Globus pallidus (tissue), 1 donor: ENCODE results near the gene MAST4.
"Not testable (repeated sequence)": the region's sequence is repeated elsewhere in the genome, so short reads cannot be mapped to it uniquely, and the experiment has no call there.

Experiments used
- DNase-seq: peaks from one replicate; pipeline ENCODE4 v3.0.0-alpha.2; 2015; ENCODE audit warnings: low spot score

MAST4 gene

GRCh38 chr5:66646570-66646969, 50.4 kb downstream of the MAST4 start:
- no peak for DNase-seq

- DNase-seq: no peak
Measured at GRCh38 chr5:66647146-66647856, 51.1 kb downstream of the MAST4 start.

- no peak for DNase-seq
Measured at GRCh38 chr5:66652818-66653217, 56.6 kb downstream of the MAST4 start.

GRCh38 chr5:66653325-66653724, 57.1 kb downstream of the MAST4 start:
- DNase-seq: no peak

- peak; percentile 34 for DNase-seq
Measured at GRCh38 chr5:66655395-66656324, 59.5 kb downstream of the MAST4 start.

GRCh38 chr5:66658516-66658915, 62.3 kb downstream of the MAST4 start:
- no peak for DNase-seq

- DNase-seq: no peak
Measured at GRCh38 chr5:66659780-66660179, 63.6 kb downstream of the MAST4 start.

GRCh38 chr5:66660396-66660795, 64.2 kb downstream of the MAST4 start:
- no peak for DNase-seq

GRCh38 chr5:66661149-66661548, 65.0 kb downstream of the MAST4 start:
- peak; percentile 17 for DNase-seq

- no peak for DNase-seq
Measured at GRCh38 chr5:66666778-66667177, 70.6 kb downstream of the MAST4 start.

GRCh38 chr5:66669086-66669861, 73.1 kb downstream of the MAST4 start:
- DNase-seq: no peak

GRCh38 chr5:66669862-66670195, 73.6 kb downstream of the MAST4 start:
- DNase-seq: no peak

- no peak for DNase-seq
Measured at GRCh38 chr5:66671305-66671704, 75.1 kb downstream of the MAST4 start.

GRCh38 chr5:66674802-66675201, 78.6 kb downstream of the MAST4 start:
- no peak for DNase-seq

- DNase-seq: no peak
Measured at GRCh38 chr5:66675406-66675805, 79.2 kb downstream of the MAST4 start.

GRCh38 chr5:66680221-66680620, 84.0 kb downstream of the MAST4 start:
- no peak for DNase-seq

- DNase-seq: no peak
Measured at GRCh38 chr5:66680804-66681203, 84.6 kb downstream of the MAST4 start.

- DNase-seq: no peak
Measured at GRCh38 chr5:66684663-66685062, 88.5 kb downstream of the MAST4 start.

- DNase-seq: no peak
Measured at GRCh38 chr5:66689522-66690220, 93.5 kb downstream of the MAST4 start.

- DNase-seq: no peak
Measured at GRCh38 chr5:66694036-66694435, 97.8 kb downstream of the MAST4 start.

- DNase-seq: not testable (repeated sequence)
Measured at GRCh38 chr5:66695840-66696239, 99.6 kb downstream of the MAST4 start.
